HG02970 (cell line): Measurements from ENCODE around the gene NTN1.

Experiments used
- ATAC-seq: cut with Tn5 transposase; IDR thresholded peaks from one replicate; pipeline ENCODE4 v1.9.1; 2021; ENCODE audit warnings: mild to moderate bottlenecking, moderate library complexity, moderate number of reproducible peaks; ENCODE audit not compliant: unreplicated experiment, low FRiP score

NTN1 gene

GRCh38 chr17:9032151-9032550 lies 10.8 kb downstream of the NTN1 start:
- ATAC-seq: no peak

- no peak for ATAC-seq
Measured at GRCh38 chr17:9032583-9032982, 11.3 kb downstream of the NTN1 start.

- no peak for ATAC-seq
Measured at GRCh38 chr17:9035249-9035648, 13.9 kb downstream of the NTN1 start.

GRCh38 chr17:9036336-9036735 lies 15.0 kb downstream of the NTN1 start:
- ATAC-seq: no peak

GRCh38 chr17:9037736-9038135 lies 16.4 kb downstream of the NTN1 start:
- no peak for ATAC-seq

- no peak for ATAC-seq
Measured at GRCh38 chr17:9038380-9038779, 17.1 kb downstream of the NTN1 start.

GRCh38 chr17:9044772-9045463 lies 23.6 kb downstream of the NTN1 start:
- ATAC-seq: no peak

GRCh38 chr17:9050801-9051401 lies 29.6 kb downstream of the NTN1 start:
- ATAC-seq: no peak

- no peak for ATAC-seq
Measured at GRCh38 chr17:9051561-9051960, 30.3 kb downstream of the NTN1 start.

GRCh38 chr17:9052921-9053320 lies 31.6 kb downstream of the NTN1 start:
- ATAC-seq: no peak

- ATAC-seq: no peak
Measured at GRCh38 chr17:9053406-9053805, 32.1 kb downstream of the NTN1 start.

GRCh38 chr17:9054126-9054975 lies 33.0 kb downstream of the NTN1 start:
- no peak for ATAC-seq

GRCh38 chr17:9055281-9055680 lies 34.0 kb downstream of the NTN1 start:
- no peak for ATAC-seq

- no peak for ATAC-seq
Measured at GRCh38 chr17:9056566-9056965, 35.3 kb downstream of the NTN1 start.

- no peak for ATAC-seq
Measured at GRCh38 chr17:9057310-9057709, 36.0 kb downstream of the NTN1 start.

GRCh38 chr17:9062399-9062902 lies 41.1 kb downstream of the NTN1 start:
- ATAC-seq: no peak

- no peak for ATAC-seq
Measured at GRCh38 chr17:9064311-9064834, 43.1 kb downstream of the NTN1 start.

- ATAC-seq: no peak
Measured at GRCh38 chr17:9071016-9071415, 49.7 kb downstream of the NTN1 start.

- no peak for ATAC-seq
Measured at GRCh38 chr17:9071811-9072498, 50.6 kb downstream of the NTN1 start.

GRCh38 chr17:9072696-9073339 lies 51.5 kb downstream of the NTN1 start:
- ATAC-seq: no peak
